Kasumi-1 (cell line): Measurements from ENCODE around the gene BRI3BP.
"Not testable (repeated sequence)": the region's sequence is repeated elsewhere in the genome, so short reads cannot be mapped to it uniquely, and the experiment has no call there.

Experiments
- DNase-seq, 2 experiments: peaks; one replicate each; lab custom pipeline; 2025; lab: John Stamatoyannopoulos, UW

Gene BRI3BP

DNA sequence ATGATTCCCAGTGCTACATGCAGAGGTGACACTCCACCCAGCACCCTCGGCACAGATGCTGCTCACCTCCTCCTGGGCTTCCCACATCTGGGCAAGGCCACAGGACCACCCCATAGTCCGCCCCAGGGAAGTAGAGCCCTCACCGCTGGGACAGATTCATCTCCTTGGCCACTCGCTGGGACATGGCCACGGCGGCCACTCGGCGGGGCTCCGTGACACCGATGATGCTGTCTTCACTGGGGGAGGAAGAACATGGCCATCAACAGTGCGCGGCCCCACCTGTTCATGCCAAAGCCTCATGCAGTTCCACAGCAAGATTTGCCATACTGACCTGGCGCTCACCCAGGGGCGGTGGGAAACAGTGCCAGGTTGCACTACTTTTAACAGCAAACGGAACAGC, 18.2 kb upstream of the BRI3BP start:
- DNase-seq = no peak

GRCh38 chr12:124976999-124977398, 16.4 kb upstream of the BRI3BP start:
- DNase-seq = no peak

DNA sequence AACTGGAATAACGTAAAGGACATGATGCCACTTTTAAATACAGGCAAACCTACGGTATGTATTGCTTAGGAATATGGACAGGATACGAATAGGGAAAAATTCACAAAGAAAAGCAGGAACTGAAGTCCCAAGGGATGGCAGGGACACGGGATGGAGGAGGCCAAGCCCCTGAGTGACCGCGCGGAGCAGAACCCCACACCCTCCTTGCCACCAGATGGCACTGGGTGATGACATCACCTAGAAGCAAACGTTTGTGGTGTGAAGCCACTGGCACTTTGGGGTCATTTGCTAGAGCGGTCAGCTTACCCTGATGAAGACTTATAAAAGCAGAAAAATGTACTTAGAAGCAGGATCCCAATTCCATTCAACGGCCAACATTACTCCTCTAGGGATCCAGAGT, 13.9 kb upstream of the BRI3BP start:
- DNase-seq = no peak

- no peak for DNase-seq
Observed at GRCh38 chr12:124980098-124980892, 13.2 kb upstream of the BRI3BP start.

GRCh38 chr12:124986876-124987275, 6.6 kb upstream of the BRI3BP start:
- not testable (repeated sequence) for DNase-seq

- peak; percentile 70 to 71 for DNase-seq
Observed at GRCh38 chr12:124992874-124993625, 395 bp upstream of the BRI3BP start.

GRCh38 chr12:124994437-124994975, 1.1 kb downstream of the BRI3BP start:
- DNase-seq = peak; percentile 89 to 92

- peak; percentile 29 to 51 for DNase-seq
Observed at GRCh38 chr12:124995200-124995961, 1.9 kb downstream of the BRI3BP start.

GRCh38 chr12:124998705-124999104, 5.3 kb downstream of the BRI3BP start:
- no peak for DNase-seq

- no peak for DNase-seq
Observed at GRCh38 chr12:125001636-125002035, 8.2 kb downstream of the BRI3BP start.

- DNase-seq = no peak
Observed at GRCh38 chr12:125003021-125003420, 9.6 kb downstream of the BRI3BP start.

- DNase-seq = no peak
Observed at GRCh38 chr12:125004621-125005020, 11.2 kb downstream of the BRI3BP start.

- DNase-seq = no peak
Observed at GRCh38 chr12:125005652-125006051, 12.2 kb downstream of the BRI3BP start.

- no peak for DNase-seq
Observed at GRCh38 chr12:125006365-125006764, 12.9 kb downstream of the BRI3BP start.

DNA sequence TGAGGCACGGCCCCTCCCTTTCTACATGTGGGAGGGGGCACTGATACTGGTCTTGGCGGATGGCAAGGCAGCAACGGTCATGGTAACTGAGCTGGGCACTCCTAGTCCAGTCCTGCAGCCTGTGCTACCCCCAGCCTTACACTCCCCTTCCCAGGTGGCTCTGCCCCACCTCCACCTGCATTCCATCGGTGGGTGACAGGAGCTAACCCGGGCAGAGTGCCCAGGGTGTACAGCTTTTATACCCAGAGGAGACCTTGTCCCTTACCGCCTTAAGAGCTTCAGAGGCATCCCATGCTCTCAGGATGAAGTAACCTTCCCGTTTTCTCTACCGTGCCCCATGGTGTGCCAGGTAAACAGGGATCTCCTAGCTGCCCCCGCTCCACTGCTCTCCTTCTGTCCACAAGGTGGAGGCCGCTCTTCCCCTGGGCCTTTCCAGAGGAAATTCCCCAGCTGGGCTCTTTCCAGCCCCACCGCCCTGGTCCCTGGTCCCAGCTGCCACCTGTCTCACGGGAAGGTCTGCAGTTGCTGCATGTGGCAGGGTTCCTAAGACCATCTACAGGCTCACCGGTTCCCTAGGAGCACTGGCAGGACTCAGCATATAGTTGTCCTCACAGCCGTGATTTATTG, 20.5 kb downstream of the BRI3BP start:
- no peak for DNase-seq

DNA sequence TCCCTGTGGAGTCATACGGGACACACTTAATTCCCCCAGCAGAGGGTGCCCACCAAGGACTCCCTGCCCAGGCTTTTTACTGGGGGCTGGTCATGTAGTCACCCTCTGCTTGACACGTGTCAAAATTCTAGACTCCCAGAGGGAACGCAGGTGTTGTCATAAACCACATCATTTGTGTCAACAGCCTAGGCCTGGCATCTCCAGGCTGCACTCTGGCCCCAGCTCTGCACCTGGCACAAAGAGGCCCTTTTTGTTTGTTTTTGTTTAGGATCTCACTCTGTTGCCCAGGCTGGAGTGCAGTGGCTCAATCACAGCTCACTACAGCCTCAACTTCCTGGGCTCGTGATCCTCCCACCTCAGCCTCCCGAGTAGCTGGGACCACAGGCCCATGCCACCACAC, 21.1 kb downstream of the BRI3BP start:
- no peak for DNase-seq

- no peak for DNase-seq
Observed at GRCh38 chr12:125015680-125016310, 22.4 kb downstream of the BRI3BP start.

DNA sequence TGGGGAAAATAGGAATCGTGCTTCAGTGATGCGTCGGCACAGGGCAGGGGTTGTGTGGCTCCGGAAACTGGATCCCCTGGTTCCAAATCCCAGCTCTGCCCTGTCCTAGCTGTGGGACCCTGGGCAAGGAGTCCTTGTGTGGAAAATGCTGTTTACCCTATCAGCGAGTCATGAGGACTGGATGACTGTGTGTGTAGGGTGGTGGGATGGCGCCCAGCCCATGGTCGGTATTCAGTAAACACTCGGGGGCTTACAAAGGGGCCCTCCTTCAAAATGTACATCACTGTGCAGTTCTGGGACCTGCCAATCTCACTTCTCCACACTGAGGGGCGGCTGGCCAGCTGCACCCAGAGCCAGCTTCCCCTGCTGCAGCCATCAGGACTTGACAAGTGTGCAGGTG, 24.4 kb downstream of the BRI3BP start:
- no peak for DNase-seq

DNA sequence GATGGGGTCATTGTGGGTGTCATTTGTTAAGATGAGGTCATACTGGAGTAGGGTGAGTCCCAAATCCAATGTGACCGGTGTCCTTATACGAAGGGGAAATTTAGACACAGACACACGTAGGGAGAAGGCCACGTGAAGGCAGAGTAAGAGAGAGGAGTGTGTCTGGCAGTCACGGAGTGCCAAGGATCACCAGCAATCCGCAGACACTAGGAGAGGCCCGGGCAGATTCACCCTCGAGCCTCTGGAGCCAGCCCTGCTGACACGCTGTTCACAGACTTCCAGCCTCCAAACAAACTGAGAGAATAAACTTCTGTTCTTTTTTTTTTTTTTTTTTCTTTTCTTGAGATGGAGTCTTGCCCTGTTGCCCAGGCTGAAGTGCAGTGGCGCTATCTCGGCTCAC, 24.9 kb downstream of the BRI3BP start:
- DNase-seq = no peak

- DNase-seq = no peak
Observed at GRCh38 chr12:125021096-125021495, 27.7 kb downstream of the BRI3BP start.

DNA sequence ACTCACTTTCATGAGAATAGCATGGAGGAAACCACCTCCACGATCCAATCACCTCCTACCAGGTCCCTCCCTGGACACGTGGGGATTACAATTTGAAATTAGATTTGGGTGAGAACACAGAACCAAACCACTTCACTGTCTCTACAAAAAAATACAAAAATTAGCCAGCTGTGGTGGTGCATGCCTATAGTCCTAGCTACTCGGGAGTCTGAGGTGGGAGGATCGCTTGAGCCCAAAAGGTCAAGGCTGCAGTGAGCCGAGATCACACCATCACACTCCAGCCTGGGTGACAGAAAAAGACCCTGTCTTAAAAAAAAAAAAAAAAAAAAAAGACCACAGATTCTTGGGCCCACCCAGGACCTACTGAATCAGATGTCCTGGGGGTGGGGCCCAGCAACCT, 28.3 kb downstream of the BRI3BP start:
- DNase-seq = no peak
